ENCODE data around the gene SEC14L5. TPM values are rescaled to one million over a fixed set of nuclear protein-coding genes. Genes with fewer than 3 reads are reported as not detected.

SEC14L5 gene
- total RNA-seq, 1 donor from 2014 or later: 3.1 TPM

GRCh38 chr16:5000573-5001001 is 42.5 kb downstream of the SEC14L5 start:
- Mint-ChIP-seq H3K9me3 (ENCODE audit: unreplicated experiment) (no peaks in the 10 kb centered on the region), H3K27ac (ENCODE audit: unreplicated experiment) (no peak overlapping the region)

GRCh38 chr16:5001571-5001970 is 43.4 kb downstream of the SEC14L5 start:
- no peaks in the 10 kb centered on the region for H3K36me3 Mint-ChIP-seq (ENCODE audit: unreplicated experiment)
- no peak overlapping the region for H3K4me3 Mint-ChIP-seq (ENCODE audit: unreplicated experiment)
- no peaks in the 10 kb centered on the region for H3K4me1 Mint-ChIP-seq (ENCODE audit: low read depth, unreplicated experiment)
- H3K27me3 Mint-ChIP-seq (ENCODE audit: unreplicated experiment): peaks cover 3% of the 10 kb centered on the region
- DNase-seq: no peak
- no peak for TF ChIP-seq CTCF (IDR thresholded peaks at IDR 0.05; ENCODE audit: partially characterized antibody, unreplicated experiment)
- no peaks in the 10 kb centered on the region for H3K9me3 Mint-ChIP-seq (ENCODE audit: unreplicated experiment)
- no peak overlapping the region for H3K27ac Mint-ChIP-seq (ENCODE audit: unreplicated experiment)

More at GRCh38 chr16:5000573-5001001, 42.5 kb downstream of the SEC14L5 start:
- peaks cover 3% of the 10 kb centered on the region for H3K27me3 Mint-ChIP-seq (ENCODE audit: unreplicated experiment)
- no peaks in the 10 kb centered on the region for H3K36me3 Mint-ChIP-seq (ENCODE audit: unreplicated experiment)
- H3K4me1 Mint-ChIP-seq (ENCODE audit: low read depth, unreplicated experiment): no peaks in the 10 kb centered on the region
- H3K4me3 Mint-ChIP-seq (ENCODE audit: unreplicated experiment): no peak overlapping the region
- TF ChIP-seq CTCF (IDR thresholded peaks at IDR 0.05; ENCODE audit: partially characterized antibody, unreplicated experiment): no peak
- no peak for DNase-seq

- Mint-ChIP-seq H3K36me3 (ENCODE audit: unreplicated experiment) (no peaks in the 10 kb centered on the region), H3K27me3 (ENCODE audit: unreplicated experiment) (peaks cover 3% of the 10 kb centered on the region), H3K4me3 (ENCODE audit: unreplicated experiment) (no peak overlapping the region), H3K9me3 (ENCODE audit: unreplicated experiment) (no peaks in the 10 kb centered on the region), H3K27ac (ENCODE audit: unreplicated experiment) (no peak overlapping the region), H3K4me1 (ENCODE audit: low read depth, unreplicated experiment) (no peaks in the 10 kb centered on the region)
- TF ChIP-seq CTCF (IDR thresholded peaks at IDR 0.05; ENCODE audit: partially characterized antibody, unreplicated experiment): no peak
- DNase-seq: no peak
Observed at GRCh38 chr16:5001986-5002385, 43.9 kb downstream of the SEC14L5 start.

GRCh38 chr16:5002699-5003143 is 44.6 kb downstream of the SEC14L5 start:
- Mint-ChIP-seq H3K27ac (ENCODE audit: unreplicated experiment) (no peak overlapping the region), H3K4me3 (ENCODE audit: unreplicated experiment) (no peak overlapping the region), H3K9me3 (ENCODE audit: unreplicated experiment) (no peaks in the 10 kb centered on the region), H3K27me3 (ENCODE audit: unreplicated experiment) (peaks cover 3% of the 10 kb centered on the region), H3K4me1 (ENCODE audit: low read depth, unreplicated experiment) (no peaks in the 10 kb centered on the region), H3K36me3 (ENCODE audit: unreplicated experiment) (no peaks in the 10 kb centered on the region)
- DNase-seq: no peak
- TF ChIP-seq CTCF (IDR thresholded peaks at IDR 0.05; ENCODE audit: partially characterized antibody, unreplicated experiment): no peak

- TF ChIP-seq CTCF (IDR thresholded peaks at IDR 0.05; ENCODE audit: partially characterized antibody, unreplicated experiment): no peak
- Mint-ChIP-seq H3K36me3 (ENCODE audit: unreplicated experiment) (no peaks in the 10 kb centered on the region), H3K27ac (ENCODE audit: unreplicated experiment) (no peak overlapping the region), H3K27me3 (ENCODE audit: unreplicated experiment) (peaks cover 3% of the 10 kb centered on the region), H3K4me1 (ENCODE audit: low read depth, unreplicated experiment) (no peaks in the 10 kb centered on the region), H3K9me3 (ENCODE audit: unreplicated experiment) (no peaks in the 10 kb centered on the region), H3K4me3 (ENCODE audit: unreplicated experiment) (no peak overlapping the region)
- no peak for DNase-seq
Observed at GRCh38 chr16:5003211-5003610, 45.1 kb downstream of the SEC14L5 start.
